Right lobe of liver (tissue), 4 donors: Measurements from ENCODE around the gene LMF2.

Experiments used
- POLR2A ChIP-seq: fragments of 450-650 bp; IDR thresholded peaks from one replicate; pipeline ENCODE4 v1.6.1; 2017; ENCODE audit warnings: antibody characterized with exemption, mild to moderate bottlenecking
- TF ChIP-seq, protein P1 (sequence below), 4 donors: fragments of 200-600 bp in 3 of 4; fragments of 450-650 bp in 1 of 4; IDR thresholded peaks; one replicate each; pipeline versions ENCODE4 v1.5.1 to v1.8.0; 2016 to 2022; ENCODE audit warnings: antibody characterized with exemption in 4 of 4, mild to moderate bottlenecking in 2 of 4
- donor health status: DM: no; HTN: no; CAD: no.
- donor health status: DM: no; HTN: no; CAD: no.
- donor health status: DM: no; HTN: yes; CAD: no.

DNA sequence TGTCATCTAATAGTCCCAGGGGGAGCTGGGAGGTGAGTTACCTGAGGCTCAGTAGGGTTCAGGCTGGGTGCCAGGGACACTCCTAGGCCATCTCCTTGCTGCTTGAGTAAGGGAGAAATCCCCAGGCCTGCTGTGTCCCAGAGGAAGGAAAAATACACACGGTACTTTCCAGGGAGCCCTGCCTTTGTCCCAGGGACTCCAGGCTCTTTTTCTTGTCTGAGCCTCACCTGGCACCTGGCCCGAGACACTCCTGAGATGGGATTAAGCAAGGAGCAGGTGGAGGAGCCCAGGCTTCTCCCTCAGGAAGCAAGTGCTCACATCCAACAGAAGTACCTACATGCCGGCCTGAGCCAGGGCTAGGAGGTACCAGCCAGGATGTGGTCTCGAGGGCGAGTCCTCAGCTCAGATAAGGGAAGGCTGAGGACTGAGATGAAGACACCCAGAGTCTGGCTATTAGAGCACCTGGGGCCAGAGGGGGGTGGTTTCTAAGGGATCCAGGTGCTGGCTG lies 37.3 kb upstream of the LMF2 start:
- TF ChIP-seq, protein P1, sequence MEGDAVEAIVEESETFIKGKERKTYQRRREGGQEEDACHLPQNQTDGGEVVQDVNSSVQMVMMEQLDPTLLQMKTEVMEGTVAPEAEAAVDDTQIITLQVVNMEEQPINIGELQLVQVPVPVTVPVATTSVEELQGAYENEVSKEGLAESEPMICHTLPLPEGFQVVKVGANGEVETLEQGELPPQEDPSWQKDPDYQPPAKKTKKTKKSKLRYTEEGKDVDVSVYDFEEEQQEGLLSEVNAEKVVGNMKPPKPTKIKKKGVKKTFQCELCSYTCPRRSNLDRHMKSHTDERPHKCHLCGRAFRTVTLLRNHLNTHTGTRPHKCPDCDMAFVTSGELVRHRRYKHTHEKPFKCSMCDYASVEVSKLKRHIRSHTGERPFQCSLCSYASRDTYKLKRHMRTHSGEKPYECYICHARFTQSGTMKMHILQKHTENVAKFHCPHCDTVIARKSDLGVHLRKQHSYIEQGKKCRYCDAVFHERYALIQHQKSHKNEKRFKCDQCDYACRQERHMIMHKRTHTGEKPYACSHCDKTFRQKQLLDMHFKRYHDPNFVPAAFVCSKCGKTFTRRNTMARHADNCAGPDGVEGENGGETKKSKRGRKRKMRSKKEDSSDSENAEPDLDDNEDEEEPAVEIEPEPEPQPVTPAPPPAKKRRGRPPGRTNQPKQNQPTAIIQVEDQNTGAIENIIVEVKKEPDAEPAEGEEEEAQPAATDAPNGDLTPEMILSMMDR (IDR thresholded peaks at IDR 0.05): no peak
- TF ChIP-seq POLR2A: no peak
